ENCODE results near the gene GADL1.

GADL1 gene

GRCh38 chr3:30724863-30725262 lies 169.6 kb downstream of the GADL1 start:
- CTCF ChIA-PET, result no interaction called here
- Histone ChIP-seq H3K4me1 (ENCODE audit: control insufficient read depth, insufficient read depth, low read length) (0 out of 2 replicates have a peak, but pooled peaks cover 5% of the 10 kb centered on the region), H3K9me3 (ENCODE audit: control insufficient read depth, insufficient read depth, low read depth, low read length) (no peaks in the 10 kb centered on the region), H3K4me3 (ENCODE audit: low read depth, low read length) (no peak overlapping the region), H3K36me3 (ENCODE audit: control insufficient read depth in 2 of 2, insufficient read depth in 1 of 2, low read length in 2 of 2) (no peaks in the 10 kb centered on the region), H3K27ac (ENCODE audit: extremely low read depth, low read depth, low read length) (no peak overlapping the region)
- POLR2A ChIA-PET, result no interaction called here
- no peak for TF ChIP-seq ZNF623 (tag by site-specific recombination; IDR thresholded peaks at IDR 0.05)
- no peak for TF ChIP-seq ZIC2 (tag by site-specific recombination; IDR thresholded peaks at IDR 0.05)
- no peak for TF ChIP-seq ZNF394 (tag by site-specific recombination; IDR thresholded peaks at IDR 0.05; ENCODE audit: borderline replicate concordance)
- TF ChIP-seq EGR2 (tag by site-specific recombination; IDR thresholded peaks at IDR 0.05; ENCODE audit: low read depth), result no peak
- no peak for TF ChIP-seq TRIM28 (IDR thresholded peaks at IDR 0.05; ENCODE audit: borderline replicate concordance, low read length)
- no peak for TF ChIP-seq ZNF133 (tag by site-specific recombination; IDR thresholded peaks at IDR 0.05)
- TF ChIP-seq ZNF621 (tag by site-specific recombination; IDR thresholded peaks at IDR 0.05), result no peak
- TF ChIP-seq ZNF777 (tag by site-specific recombination; IDR thresholded peaks at IDR 0.05; ENCODE audit: borderline replicate concordance), result no peak
- TF ChIP-seq ZNF169 (tag by site-specific recombination; IDR thresholded peaks at IDR 0.05), result no peak
- TF ChIP-seq KLF16 (tag by site-specific recombination; IDR thresholded peaks at IDR 0.05), result no peak
- no peak for TF ChIP-seq ZNF555 (tag by site-specific recombination; conservative IDR thresholded peaks at IDR 0.05)
- TF ChIP-seq ZNF280D (tag by site-specific recombination; IDR thresholded peaks at IDR 0.05), result no peak
- no peak for TF ChIP-seq GLIS1 (tag by site-specific recombination; IDR thresholded peaks at IDR 0.05)
- no peak for TF ChIP-seq ZNF391 (tag by site-specific recombination; IDR thresholded peaks at IDR 0.05; ENCODE audit: borderline replicate concordance, low read depth)
- no peak for TF ChIP-seq ZNF626 (tag by site-specific recombination; IDR thresholded peaks at IDR 0.05)
- TF ChIP-seq, protein P1, sequence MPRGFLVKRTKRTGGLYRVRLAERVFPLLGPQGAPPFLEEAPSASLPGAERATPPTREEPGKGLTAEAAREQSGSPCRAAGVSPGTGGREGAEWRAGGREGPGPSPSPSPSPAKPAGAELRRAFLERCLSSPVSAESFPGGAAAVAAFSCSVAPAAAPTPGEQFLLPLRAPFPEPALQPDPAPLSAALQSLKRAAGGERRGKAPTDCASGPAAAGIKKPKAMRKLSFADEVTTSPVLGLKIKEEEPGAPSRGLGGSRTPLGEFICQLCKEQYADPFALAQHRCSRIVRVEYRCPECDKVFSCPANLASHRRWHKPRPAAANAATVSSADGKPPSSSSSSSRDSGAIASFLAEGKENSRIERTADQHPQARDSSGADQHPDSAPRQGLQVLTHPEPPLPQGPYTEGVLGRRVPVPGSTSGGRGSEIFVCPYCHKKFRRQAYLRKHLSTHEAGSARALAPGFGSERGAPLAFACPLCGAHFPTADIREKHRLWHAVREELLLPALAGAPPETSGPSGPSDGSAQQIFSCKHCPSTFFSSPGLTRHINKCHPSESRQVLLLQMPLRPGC (tag by site-specific recombination; IDR thresholded peaks at IDR 0.05), result no peak
- no peak for TF ChIP-seq SCRT1 (tag by site-specific recombination; IDR thresholded peaks at IDR 0.05; ENCODE audit: borderline replicate concordance)
- TF ChIP-seq ZSCAN30 (tag by site-specific recombination; IDR thresholded peaks at IDR 0.05), result no peak

DNA sequence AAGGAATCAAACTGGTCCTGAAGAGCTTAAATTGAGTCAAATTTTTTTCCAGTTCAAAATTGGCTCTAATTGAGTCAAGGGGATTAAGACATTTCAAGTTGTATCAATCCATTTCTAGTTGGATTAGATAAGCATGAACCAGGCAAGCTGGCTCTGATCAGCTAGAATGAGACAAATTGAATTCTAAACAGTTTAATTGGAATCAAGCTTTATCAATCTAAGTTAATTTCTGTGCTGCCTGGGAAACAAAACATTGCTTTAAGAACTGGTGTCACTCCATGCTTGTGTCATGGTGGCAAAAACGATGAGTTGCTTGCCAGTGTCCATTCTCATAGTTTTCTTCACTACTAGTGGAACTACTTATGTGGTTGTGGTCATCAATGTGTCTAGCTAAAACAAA lies 171.2 kb downstream of the GADL1 start:
- no peak for TF ChIP-seq AEBP2 (tag by site-specific recombination; IDR thresholded peaks at IDR 0.05; ENCODE audit: borderline replicate concordance)
- TF ChIP-seq ZNF558 (tag by site-specific recombination; IDR thresholded peaks at IDR 0.05), result no peak
- TF ChIP-seq GFI1B (tag by site-specific recombination; IDR thresholded peaks at IDR 0.05), result no peak
- TF ChIP-seq ZNF473 (tag by site-specific recombination; IDR thresholded peaks at IDR 0.05), result no peak

More for the DNA sequence above, 171.2 kb downstream of the GADL1 start:
- Histone ChIP-seq H3K36me3 (ENCODE audit: control insufficient read depth in 2 of 2, insufficient read depth in 1 of 2, low read length in 2 of 2) (no peaks in the 10 kb centered on the region), H3K4me1 (ENCODE audit: control insufficient read depth, insufficient read depth, low read length) (0 out of 2 replicates have a peak, but pooled peaks cover 5% of the 10 kb centered on the region), H3K4me3 (ENCODE audit: low read depth, low read length) (no peak overlapping the region), H3K9me3 (ENCODE audit: control insufficient read depth, insufficient read depth, low read depth, low read length) (no peaks in the 10 kb centered on the region), H3K27ac (ENCODE audit: extremely low read depth, low read depth, low read length) (no peak overlapping the region)
- CTCF ChIA-PET, result no interaction called here
- POLR2A ChIA-PET, result no interaction called here
